WTC11 (cell line): ENCODE results near the gene ANKRA2. TPM values are rescaled to one million over a fixed set of nuclear protein-coding genes. Genes with fewer than 3 reads are reported as not detected.

Source experiments
- ATAC-seq: fragments of 200-7000 bp; cut with Tn5 transposase; 2 replicates; pipeline ENCODE4 v1.10.0; 2021; ENCODE audit warnings: mild to moderate bottlenecking, moderate library complexity
- CTCF ChIA-PET: fragments of 300-600 bp; sonication (Branson Sonifier 250); formaldehyde crosslinking; loops from one replicate; lab custom pipeline; 2021; ENCODE audit warnings: antibody characterized with exemption; lab: Charles Lee
- POLR2A ChIA-PET: fragments of 350-600 bp; sonication (Branson Sonifier 250); formaldehyde crosslinking; loops from one replicate; lab custom pipeline; 2021; ENCODE audit warnings: antibody characterized with exemption; lab: Charles Lee
- DNase-seq: peaks from one replicate; pipeline ENCODE4 v3.0.0; 2021; ENCODE audit warnings: low spot score
- H3K27ac Mint-ChIP-seq: 2 replicates; pipeline ENCODE4 v1.8.0; 2021; ENCODE audit warnings: mixed read lengths
- H3K27me3 Mint-ChIP-seq: 2 replicates; pipeline ENCODE4 v1.8.0; 2021; ENCODE audit warnings: low read depth, mild to moderate bottlenecking, moderate library complexity, mixed read lengths
- H3K36me3 Mint-ChIP-seq: 2 replicates; pipeline ENCODE4 v1.8.0; 2021; ENCODE audit warnings: mixed read lengths
- H3K4me1 Mint-ChIP-seq: 2 replicates; pipeline ENCODE4 v1.8.0; 2022; ENCODE audit warnings: mixed read lengths
- H3K4me3 Mint-ChIP-seq: 2 replicates; pipeline ENCODE4 v1.8.0; 2021; ENCODE audit warnings: mild to moderate bottlenecking, moderate library complexity, mixed read lengths
- H3K9me3 Mint-ChIP-seq: 2 replicates; pipeline ENCODE4 v1.8.0; 2021; ENCODE audit warnings: mixed read lengths
- CREM ChIP-seq: sonication (generic); formaldehyde crosslinking; IDR thresholded peaks from 2 replicates; pipeline ENCODE4 v1.8.1; 2022; ENCODE audit warnings: mild to moderate bottlenecking, missing genetic modification reagents, moderate library complexity
- EMX1 ChIP-seq: fragments of 250-450 bp; sonication (Bioruptor Pico); IDR thresholded peaks from 2 replicates; pipeline ENCODE4 v1.8.0; 2021; ENCODE audit warnings: mild to moderate bottlenecking
- ESRRA ChIP-seq: sonication (generic); formaldehyde crosslinking; IDR thresholded peaks from 2 replicates; pipeline ENCODE4 v1.8.1; 2022; ENCODE audit warnings: mild to moderate bottlenecking, missing genetic modification reagents, borderline replicate concordance
- FOXK1 ChIP-seq: sonication (generic); formaldehyde crosslinking; IDR thresholded peaks from 2 replicates; pipeline ENCODE4 v1.8.0; 2022; ENCODE audit warnings: mild to moderate bottlenecking, moderate library complexity, missing genetic modification reagents
- JUN ChIP-seq: sonication (generic); formaldehyde crosslinking; IDR thresholded peaks from 2 replicates; pipeline ENCODE4 v1.8.0; 2023; ENCODE audit warnings: mild to moderate bottlenecking, missing genetic modification reagents
- MXD4 ChIP-seq: fragments of 250-450 bp; sonication (Bioruptor Pico); IDR thresholded peaks from 2 replicates; pipeline ENCODE4 v1.8.0; 2021; ENCODE audit warnings: mild to moderate bottlenecking, moderate library complexity, borderline replicate concordance
- MYBL2 ChIP-seq: sonication (generic); formaldehyde crosslinking; IDR thresholded peaks from 2 replicates; pipeline ENCODE4 v1.8.1; 2023; ENCODE audit warnings: mild to moderate bottlenecking, moderate library complexity, missing genetic modification reagents
- NR1H2 ChIP-seq: sonication (generic); formaldehyde crosslinking; IDR thresholded peaks from 2 replicates; pipeline ENCODE4 v1.9.0; 2021; ENCODE audit warnings: mild to moderate bottlenecking, moderate library complexity, missing genetic modification reagents
- PREB ChIP-seq: sonication (generic); formaldehyde crosslinking; IDR thresholded peaks from 2 replicates; pipeline ENCODE4 v1.8.1; 2022; ENCODE audit warnings: mild to moderate bottlenecking, missing genetic modification reagents, moderate library complexity, borderline replicate concordance
- PRRX2 ChIP-seq: fragments of 250-450 bp; sonication (Bioruptor Pico); IDR thresholded peaks from 2 replicates; pipeline ENCODE4 v1.8.0; 2021; ENCODE audit warnings: mild to moderate bottlenecking
- RELA ChIP-seq: sonication (generic); formaldehyde crosslinking; IDR thresholded peaks from 2 replicates; pipeline ENCODE4 v1.8.1; 2022; ENCODE audit warnings: missing genetic modification reagents, mild to moderate bottlenecking, borderline replicate concordance
- RORB ChIP-seq: fragments of 250-450 bp; sonication (Bioruptor Pico); IDR thresholded peaks from 2 replicates; pipeline ENCODE4 v1.9.0; 2021; ENCODE audit warnings: mild to moderate bottlenecking
- SMAD4 ChIP-seq: sonication (generic); formaldehyde crosslinking; IDR thresholded peaks from 2 replicates; pipeline ENCODE4 v1.8.0; 2022; ENCODE audit warnings: mild to moderate bottlenecking, missing genetic modification reagents
- SOX15 ChIP-seq: fragments of 250-450 bp; sonication (Bioruptor Pico); IDR thresholded peaks from 2 replicates; pipeline ENCODE4 v1.9.0; 2021; ENCODE audit warnings: mild to moderate bottlenecking
- ZNF317 ChIP-seq: sonication (generic); formaldehyde crosslinking; IDR thresholded peaks from 2 replicates; pipeline ENCODE4 v1.8.1; 2023; ENCODE audit warnings: low read depth, mild to moderate bottlenecking, moderate library complexity, missing genetic modification reagents, borderline replicate concordance
- total RNA-seq: library from RNA; stranded (reverse); gene quantifications from 3 replicates; pipeline ENCODE4 v1.2.3, GENCODE V29; 2021
- TF ChIP-seq, protein P1 (sequence below): fragments of 200-600 bp; IDR thresholded peaks from 2 replicates; pipeline ENCODE4 v1.8.0; 2022; ENCODE audit warnings: antibody characterized with exemption
- TF ChIP-seq, protein P2 (sequence below): sonication (generic); formaldehyde crosslinking; conservative IDR thresholded peaks from 2 replicates; pipeline ENCODE4 v1.8.1; 2023; ENCODE audit warnings: mild to moderate bottlenecking, low read depth, missing genetic modification reagents, moderate library complexity
- TF ChIP-seq, protein P3 (sequence below): fragments of 250-450 bp; sonication (Bioruptor Pico); conservative IDR thresholded peaks from 2 replicates; pipeline ENCODE4 v1.9.0; 2021; ENCODE audit warnings: mild to moderate bottlenecking

Gene ANKRA2
- total RNA-seq, 1 experiment from 2014 or later = 17.7 TPM

DNA sequence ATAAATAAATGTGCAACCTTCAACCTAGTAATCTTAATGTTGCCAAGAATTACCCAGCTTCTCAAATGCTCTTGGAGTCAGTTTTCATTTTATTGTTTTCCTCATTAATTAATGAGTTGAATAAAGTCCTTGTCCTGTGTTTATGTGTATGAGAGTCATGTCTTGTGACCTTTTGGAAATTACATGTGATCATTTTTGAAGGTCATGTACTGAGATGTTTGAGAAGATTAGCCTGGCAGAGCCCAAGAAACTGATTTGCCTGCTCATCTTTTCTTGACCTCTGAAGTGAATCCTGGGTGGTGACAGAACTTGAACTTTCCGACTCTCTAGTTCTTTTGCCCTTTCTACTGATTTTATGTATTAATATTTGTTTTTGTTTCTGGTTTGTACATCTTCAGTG, 15.4 kb downstream of the ANKRA2 start (continued):
- TF ChIP-seq EMX1 (CRISPR knock-in tag) (no peak), ESRRA (CRISPR knock-in tag) (no peak), MXD4 (no peak), SMAD4 (CRISPR knock-in tag) (no peak)

DNA sequence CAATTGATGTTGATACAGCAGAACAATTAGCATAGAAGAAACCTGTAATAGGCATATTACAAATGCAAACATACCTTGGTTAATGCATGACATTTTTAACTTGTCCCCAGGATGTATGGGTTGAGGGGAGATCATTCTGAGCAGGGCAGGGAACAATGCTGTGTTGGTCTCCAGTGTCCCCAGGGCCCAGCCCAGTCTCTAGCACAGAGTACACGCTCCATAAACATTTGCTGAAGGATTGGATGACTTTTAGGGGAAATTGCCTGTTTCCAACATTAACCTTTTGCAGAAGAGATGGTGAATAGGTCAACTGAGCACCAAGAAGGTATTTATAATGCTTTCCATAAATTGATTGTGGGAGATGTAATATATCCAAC, 20.0 kb downstream of the ANKRA2 start:
- ChIA-PET POLR2A (no interaction called here), CTCF (no interaction called here)
- Mint-ChIP-seq H3K27ac (no peak overlapping the region), H3K4me1 (peaks cover 17% of the 10 kb centered on the region), H3K4me3 (no peak overlapping the region), H3K9me3 (no peaks in the 10 kb centered on the region), H3K36me3 (no peaks in the 10 kb centered on the region), H3K27me3 (no peaks in the 10 kb centered on the region; the same call in 1 of the 2 replicates)
- TF ChIP-seq CREM (CRISPR knock-in tag) (no peak), NR1H2 (CRISPR knock-in tag) (no peak), MYBL2 (CRISPR knock-in tag) (no peak), RELA (CRISPR knock-in tag) (no peak), SMAD4 (CRISPR knock-in tag) (no peak), SOX15 (CRISPR knock-in tag) (no peak), PRRX2 (no peak), FOXK1 (CRISPR knock-in tag) (no peak), RORB (CRISPR knock-in tag) (no peak), ZNF317 (CRISPR knock-in tag) (no peak), PREB (no peak), JUN (no peak)
- TF ChIP-seq, protein P1, sequence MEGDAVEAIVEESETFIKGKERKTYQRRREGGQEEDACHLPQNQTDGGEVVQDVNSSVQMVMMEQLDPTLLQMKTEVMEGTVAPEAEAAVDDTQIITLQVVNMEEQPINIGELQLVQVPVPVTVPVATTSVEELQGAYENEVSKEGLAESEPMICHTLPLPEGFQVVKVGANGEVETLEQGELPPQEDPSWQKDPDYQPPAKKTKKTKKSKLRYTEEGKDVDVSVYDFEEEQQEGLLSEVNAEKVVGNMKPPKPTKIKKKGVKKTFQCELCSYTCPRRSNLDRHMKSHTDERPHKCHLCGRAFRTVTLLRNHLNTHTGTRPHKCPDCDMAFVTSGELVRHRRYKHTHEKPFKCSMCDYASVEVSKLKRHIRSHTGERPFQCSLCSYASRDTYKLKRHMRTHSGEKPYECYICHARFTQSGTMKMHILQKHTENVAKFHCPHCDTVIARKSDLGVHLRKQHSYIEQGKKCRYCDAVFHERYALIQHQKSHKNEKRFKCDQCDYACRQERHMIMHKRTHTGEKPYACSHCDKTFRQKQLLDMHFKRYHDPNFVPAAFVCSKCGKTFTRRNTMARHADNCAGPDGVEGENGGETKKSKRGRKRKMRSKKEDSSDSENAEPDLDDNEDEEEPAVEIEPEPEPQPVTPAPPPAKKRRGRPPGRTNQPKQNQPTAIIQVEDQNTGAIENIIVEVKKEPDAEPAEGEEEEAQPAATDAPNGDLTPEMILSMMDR = no peak
- TF ChIP-seq, protein P2, sequence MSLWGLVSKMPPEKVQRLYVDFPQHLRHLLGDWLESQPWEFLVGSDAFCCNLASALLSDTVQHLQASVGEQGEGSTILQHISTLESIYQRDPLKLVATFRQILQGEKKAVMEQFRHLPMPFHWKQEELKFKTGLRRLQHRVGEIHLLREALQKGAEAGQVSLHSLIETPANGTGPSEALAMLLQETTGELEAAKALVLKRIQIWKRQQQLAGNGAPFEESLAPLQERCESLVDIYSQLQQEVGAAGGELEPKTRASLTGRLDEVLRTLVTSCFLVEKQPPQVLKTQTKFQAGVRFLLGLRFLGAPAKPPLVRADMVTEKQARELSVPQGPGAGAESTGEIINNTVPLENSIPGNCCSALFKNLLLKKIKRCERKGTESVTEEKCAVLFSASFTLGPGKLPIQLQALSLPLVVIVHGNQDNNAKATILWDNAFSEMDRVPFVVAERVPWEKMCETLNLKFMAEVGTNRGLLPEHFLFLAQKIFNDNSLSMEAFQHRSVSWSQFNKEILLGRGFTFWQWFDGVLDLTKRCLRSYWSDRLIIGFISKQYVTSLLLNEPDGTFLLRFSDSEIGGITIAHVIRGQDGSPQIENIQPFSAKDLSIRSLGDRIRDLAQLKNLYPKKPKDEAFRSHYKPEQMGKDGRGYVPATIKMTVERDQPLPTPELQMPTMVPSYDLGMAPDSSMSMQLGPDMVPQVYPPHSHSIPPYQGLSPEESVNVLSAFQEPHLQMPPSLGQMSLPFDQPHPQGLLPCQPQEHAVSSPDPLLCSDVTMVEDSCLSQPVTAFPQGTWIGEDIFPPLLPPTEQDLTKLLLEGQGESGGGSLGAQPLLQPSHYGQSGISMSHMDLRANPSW (CRISPR knock-in tag) = no peak
- TF ChIP-seq, protein P3, sequence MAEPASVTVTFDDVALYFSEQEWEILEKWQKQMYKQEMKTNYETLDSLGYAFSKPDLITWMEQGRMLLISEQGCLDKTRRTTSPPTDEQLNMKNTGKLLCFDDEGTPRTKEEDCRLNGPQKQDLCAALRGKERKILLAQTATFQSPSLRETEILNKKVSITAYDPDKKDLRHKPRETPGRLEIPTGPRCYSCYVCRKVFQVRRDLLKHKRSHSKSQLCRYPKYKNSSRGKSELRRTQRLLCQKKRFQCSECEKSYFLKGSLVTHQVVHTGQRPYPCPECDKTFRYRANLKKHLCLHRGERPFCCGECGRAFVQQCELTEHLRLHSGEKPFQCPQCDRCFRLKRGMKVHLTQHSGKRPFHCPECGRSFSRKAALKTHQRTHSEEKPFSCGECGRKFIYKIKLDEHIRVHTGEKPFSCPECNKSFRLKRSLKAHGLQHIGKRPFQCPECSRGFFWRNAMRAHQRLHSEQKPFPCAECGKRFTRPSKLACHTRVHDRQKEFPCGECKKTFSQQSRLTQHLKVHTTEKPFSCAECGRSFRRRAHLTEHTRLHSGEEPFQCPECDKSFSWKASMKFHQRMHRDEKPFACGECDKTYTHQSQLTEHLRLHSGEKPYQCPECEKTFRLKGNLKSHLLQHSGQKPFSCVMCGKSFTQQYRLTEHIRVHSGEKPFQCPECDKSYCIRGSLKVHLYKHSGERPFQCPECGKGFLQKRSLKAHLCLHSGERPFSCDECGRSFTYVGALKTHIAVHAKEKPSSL (CRISPR knock-in tag) = no peak
- ATAC-seq (no peak), DNase-seq (no peak)
